GM18502 (cell line): ENCODE data around the gene PRICKLE4.

Source experiments
- ATAC-seq: cut with Tn5 transposase; IDR thresholded peaks from one replicate; pipeline ENCODE4 v1.9.1; 2021; ENCODE audit warnings: mild to moderate bottlenecking; ENCODE audit not compliant: unreplicated experiment, poor library complexity

The PRICKLE4 gene

DNA sequence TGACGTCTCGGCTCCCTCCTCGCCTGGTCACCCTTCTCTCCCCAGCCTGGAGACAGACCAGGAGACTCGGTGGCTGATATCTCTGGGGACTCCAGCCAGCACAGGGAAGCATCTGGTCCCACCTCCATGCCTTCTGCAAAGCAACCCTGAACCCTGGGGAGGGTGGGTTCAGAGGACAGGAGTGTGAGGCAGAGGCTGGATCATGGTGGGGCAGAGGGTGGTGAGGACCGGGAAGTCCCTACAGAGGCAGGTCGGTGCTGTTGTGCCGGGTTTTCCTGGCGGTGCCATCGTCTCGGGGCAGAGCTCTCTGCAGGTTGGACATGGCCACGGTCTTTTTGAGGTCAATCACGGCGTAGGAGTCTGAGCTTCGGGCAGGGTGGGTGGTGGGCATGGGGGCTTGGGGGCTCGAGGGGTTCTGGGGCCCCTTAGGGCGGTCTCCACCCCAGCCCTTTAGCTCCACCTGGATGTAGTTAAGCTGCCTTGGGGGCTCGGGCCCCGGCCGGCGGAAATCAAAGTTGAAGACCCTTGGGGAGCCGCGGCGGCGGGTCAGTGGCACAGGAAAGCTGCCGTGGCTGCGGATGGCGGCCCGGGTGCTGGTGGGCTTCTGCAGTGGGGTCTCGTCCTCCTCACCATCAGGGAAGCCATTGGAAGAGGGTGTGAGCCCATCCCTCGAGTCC lies 10.1 kb upstream of the PRICKLE4 start:
- ATAC-seq = no peak

DNA sequence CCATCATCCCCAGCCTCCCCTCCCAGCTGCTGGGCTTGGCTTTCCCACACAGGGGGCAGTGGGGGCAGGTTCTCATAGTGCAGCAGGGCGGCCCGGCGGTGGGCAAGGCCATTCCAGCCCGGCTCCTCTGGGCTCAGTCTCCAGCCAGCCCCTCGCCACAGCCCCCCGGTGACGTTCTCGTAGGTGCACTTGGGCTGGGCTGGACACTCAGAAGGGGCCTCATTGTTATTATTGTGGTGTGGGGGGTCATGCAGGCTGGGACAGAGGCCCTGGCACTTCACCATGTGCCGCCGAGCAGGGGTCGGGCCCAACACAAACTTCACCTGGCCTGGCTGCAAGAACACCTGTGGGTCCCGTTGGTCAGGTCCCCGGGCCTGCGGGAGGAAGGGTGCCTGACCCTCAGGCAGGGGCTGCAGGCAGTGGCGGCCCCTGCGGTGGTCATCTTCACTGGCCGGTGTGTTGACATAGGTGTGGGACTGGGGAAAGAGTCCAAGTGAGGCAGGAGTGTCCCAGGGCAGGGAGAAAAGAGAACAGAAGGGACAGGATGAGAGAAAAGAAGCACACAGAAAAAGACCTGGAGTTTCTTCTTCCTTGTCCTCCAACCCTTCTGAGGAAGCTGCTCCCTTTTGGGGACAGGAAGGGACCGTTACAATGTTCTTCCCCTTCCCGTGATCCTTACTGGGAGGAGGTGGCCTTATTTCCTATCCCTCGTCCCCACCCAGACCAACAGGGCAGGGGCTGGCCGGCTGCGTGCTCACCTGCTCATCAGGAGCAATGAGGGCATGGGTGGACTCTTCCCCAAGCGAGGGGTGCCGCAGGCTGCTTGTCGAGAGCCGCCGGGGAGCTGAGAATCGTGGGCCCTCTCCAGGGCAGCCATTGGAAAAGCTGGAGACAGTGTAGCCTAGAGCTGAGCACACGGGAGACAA lies 9.3 kb upstream of the PRICKLE4 start:
- no peak for ATAC-seq

GRCh38 chr6:41774841-41775240 lies 5.7 kb upstream of the PRICKLE4 start:
- no peak for ATAC-seq

DNA sequence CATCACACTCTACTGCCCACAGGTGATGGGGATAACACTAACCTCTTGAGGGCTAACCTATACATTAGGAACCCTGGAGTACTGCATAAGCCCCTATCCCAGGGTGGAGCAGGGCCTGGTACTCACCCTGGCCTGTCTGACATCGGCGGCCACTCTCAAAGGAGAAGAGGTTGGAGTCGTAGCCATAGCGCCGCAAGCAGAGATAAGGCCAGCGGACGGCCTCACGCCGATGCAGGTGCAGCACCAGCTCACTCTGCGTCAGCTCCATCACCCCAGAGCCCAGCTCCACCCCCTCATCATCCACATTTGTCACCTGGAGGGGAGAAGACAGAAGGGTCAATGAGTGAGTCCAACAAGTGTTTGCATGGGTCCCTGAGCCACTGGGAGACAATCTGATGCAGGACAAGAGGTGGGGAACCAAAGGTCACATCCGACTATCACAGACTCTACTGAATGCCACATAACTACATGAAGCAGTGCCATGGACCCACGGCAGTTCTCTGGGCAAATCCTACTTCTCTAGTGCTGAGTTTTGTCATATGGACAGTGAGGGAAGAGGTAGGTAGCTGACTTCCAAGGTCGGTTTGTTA lies 5.2 kb upstream of the PRICKLE4 start:
- no peak for ATAC-seq

GRCh38 chr6:41777551-41778285 lies 2.9 kb upstream of the PRICKLE4 start:
- ATAC-seq = no peak

- ATAC-seq = no peak
These were observed 1.7 kb upstream of the PRICKLE4 start for GRCh38 chr6:41778895-41779294.

- no peak for ATAC-seq
These were observed 1.2 kb upstream of the PRICKLE4 start for GRCh38 chr6:41779336-41779735.

DNA sequence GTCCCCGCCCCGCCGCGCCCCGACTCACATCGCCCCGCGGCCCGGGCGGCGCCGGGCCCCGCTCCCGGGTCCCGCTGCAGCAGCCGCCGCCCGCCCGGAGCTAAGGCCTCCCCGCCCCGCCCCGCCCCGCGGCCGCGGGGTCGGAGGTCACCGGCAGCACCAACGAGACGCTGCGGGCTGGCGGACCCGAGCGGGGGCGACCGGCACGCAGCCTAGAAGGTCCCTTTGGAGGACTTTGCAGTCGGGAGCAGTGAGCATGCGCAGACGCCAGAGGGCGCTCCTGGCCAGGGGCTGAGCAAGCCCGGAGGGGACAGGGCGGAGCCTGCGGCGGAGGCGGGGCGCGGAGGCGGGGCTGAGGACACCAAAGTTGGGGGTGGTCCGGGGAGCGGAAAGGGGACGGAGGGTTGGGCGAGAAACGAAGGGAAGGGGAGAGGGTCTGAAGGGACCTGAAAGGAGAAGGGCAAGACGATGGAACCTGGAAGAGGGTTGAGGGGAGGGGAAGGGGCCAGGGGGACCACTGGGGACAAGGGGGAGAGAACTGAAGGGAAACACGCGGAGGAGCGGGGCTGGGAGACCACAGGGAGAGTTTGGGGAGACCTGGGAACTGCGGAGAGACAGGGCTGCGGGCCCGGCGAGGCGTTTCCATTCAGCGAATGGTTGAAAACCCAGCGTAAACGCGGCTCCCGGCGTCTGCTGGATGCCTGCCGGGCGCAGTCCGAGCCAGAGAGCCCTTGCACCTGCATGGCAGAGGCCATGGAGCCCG lies 613 bp upstream of the PRICKLE4 start, which contains the start of gene FRS3:
FRS3 (minus strand) TSS at position 113 of the 763 bp plus-strand sequence. CDS start 2,913 bp downstream, outside the sequence.
- peak; percentile 96 for ATAC-seq

GRCh38 chr6:41781366-41781730 lies 766 bp downstream of the PRICKLE4 start:
- ATAC-seq = no peak

DNA sequence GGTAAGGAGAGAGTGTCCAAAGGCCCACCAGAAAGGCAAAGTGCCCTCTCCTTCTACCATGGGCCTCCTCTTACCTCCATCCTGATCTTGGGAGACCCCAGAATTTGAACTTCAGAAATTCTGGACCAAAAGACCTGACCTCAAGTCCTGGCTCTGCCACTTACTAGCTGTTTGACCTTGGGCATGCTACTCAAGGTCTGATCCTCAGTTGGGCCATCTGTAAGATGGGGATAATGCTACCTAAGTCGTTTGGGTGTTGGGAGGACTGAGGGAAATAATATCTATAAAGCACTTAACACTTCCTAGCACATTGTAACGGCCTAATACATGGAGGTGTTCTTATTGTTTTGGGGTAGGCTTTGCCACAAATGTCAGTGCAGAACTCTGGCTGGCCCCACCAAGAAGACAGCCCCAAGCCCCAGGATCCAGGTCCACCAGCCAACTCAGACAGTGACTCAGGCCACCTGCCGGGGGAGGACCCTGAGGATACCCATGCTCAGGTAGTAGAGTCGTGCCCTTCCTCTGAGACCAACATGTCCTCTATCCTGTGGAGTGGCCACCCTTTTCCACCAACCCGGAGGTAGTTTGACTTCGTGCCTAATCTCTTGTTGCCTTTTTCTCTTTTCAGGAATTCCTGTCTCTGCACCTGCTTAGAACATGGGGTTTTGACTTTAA lies 2.7 kb downstream of the PRICKLE4 start:
- no peak for ATAC-seq

DNA sequence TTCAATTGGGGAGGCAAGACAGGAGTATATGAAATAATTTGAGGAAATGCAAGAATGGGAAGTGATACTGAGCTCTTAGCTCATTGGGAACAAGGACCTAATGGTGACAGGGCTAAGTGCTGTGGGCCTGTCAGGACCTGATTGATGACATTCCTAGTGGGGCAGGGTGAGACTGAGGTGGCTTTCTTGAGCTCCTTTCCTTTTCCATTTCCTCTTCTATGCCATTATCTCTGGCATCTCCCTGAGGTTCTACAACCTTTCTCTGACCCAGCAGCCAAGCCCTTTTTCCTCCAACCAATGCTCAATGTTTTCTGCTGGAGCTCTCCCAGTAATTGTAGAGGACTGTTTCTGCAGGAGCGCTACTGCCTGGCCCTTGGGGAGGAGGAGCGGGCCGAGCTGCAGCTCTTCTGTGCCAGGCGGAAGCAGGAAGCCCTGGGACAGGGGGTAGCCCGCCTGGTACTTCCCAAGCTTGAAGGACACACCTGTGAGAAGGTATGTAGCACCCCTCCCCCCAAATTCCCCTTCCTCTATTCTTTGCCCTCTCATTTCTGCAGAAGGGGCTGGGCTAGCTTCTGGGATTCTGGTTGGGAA lies 4.1 kb downstream of the PRICKLE4 start:
- no peak for ATAC-seq

DNA sequence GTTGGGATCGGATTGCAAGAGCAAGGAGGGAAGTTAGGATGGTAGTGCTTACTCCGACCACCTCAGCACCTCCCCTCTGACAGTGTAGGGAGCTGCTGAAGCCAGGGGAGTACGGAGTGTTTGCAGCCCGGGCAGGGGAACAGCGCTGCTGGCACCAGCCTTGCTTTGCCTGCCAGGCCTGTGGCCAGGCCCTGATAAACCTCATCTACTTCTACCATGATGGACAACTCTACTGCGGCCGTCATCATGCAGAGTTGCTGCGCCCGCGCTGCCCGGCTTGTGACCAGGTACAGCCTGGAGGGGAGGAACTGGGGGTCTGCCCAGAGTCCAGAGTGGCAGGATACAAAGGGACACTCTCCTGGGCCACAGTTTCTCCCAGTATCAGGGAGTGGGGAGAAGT lies 4.7 kb downstream of the PRICKLE4 start:
- no peak for ATAC-seq

DNA sequence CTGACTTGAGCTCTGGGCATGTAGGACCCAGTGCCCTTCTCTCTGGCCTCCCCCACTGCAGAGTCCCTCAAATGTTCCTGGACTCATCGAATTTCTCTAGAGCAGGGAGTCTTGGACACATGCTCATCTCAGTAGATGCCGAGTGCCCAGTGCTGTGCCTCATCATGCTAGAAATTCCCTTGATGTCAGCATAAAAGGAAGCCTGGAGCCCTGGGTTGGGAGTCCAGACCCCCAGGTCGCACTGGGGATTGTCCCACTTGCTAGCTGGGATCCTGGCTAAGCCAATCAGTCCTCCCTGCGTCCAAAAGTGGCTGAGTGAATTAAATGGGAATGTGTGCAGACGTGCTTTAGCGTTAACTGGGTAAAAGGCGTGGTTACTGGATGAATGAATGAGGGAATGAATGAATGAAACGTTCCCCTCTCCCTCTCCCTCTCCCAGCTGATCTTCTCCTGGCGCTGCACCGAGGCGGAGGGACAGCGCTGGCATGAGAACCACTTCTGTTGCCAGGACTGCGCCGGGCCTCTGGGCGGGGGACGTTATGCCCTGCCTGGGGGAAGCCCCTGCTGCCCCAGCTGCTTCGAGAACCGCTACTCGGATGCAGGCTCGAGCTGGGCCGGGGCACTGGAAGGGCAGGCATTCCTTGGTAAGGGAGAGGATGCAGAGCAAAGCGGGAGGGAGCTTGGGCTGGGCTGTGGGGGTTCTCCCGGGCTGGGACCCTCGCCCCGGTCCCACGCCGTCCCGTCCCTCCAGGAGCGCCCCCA lies 5.3 kb downstream of the PRICKLE4 start:
- ATAC-seq = no peak

DNA sequence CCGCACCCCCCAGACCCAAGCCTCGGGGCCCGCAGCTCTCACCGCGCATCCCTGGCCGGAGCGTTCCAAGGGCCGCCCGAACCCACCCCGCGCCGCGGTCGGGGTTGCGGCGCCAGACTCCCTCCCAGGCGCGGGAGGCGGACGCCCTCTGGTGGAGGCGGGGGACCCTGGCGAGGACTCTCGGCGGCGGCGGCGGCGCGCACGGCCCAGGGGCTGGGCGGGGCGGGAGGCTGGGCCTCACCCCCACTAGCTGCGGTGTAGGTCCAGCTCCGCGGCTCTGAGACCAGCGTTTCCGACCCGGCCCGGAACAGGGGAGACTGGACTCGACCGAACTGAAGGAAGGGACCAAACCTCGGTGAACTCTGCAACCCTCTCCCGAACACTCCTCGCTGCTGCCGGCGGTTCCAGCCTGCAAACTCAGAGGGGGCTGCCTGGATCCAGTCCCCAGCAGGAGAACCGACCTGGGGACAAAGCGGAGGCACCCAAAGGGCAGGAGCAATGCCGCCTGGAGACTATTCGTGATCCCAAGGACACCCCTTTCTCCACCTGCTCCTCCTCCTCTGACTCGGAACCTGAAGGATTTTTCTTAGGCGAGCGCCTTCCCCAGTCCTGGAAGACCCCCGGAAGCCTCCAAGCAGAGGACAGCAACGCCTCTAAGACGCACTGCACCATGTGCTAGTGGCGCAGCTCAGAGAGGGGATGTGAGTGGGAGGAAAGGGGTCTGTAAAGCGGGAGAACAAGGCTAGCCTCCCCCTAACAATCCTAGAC lies 6.1 kb downstream of the PRICKLE4 start:
- ATAC-seq = peak; percentile 69

GRCh38 chr6:41787219-41787917 lies 6.8 kb downstream of the PRICKLE4 start, which contains the start of gene TOMM6:
Gene TOMM6, plus strand, starts transcription at chr6:41787694. Its CDS starts 4 bp downstream, at chr6:41787698.
- peak; percentile 76 for ATAC-seq

DNA sequence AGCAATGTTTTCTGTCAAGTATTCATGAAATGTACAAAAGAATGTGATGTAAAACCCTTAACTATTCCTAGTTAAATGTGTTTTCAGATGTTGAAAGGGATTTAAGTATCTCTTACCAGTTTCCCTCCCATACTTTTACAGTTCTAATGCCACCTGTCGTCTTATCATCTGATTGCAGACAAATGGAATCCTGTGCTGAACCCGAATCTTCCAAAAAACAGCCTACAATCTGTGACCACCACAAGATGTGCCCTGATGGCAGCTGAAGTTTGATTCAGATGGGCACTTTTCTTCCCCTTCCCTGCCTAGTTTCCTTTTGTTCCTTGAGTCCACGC lies 8.8 kb downstream of the PRICKLE4 start:
- ATAC-seq = no peak

- no peak for ATAC-seq
These were observed 9.5 kb downstream of the PRICKLE4 start for GRCh38 chr6:41790045-41790444.
